Heart left ventricle (tissue), 16 donors: ENCODE measurements around the gene AMFR. TPM values are rescaled to one million over a fixed set of nuclear protein-coding genes. Genes with fewer than 3 reads are reported as not detected.

Experiments
- ATAC-seq, 4 donors: fragments of 200-7000 bp; cut with Tn5 transposase; one replicate each; pipeline ENCODE4 v1.9.1; 2020 to 2022; ENCODE audit warnings: moderate library complexity in 4 of 4, mild to moderate bottlenecking in 3 of 4, moderate number of reproducible peaks in 1 of 4
- DNase-seq, 5 donors: peaks; one replicate each; pipeline ENCODE4 v3.0.0-alpha.2; 2020
- H3K27ac ChIP-seq, 12 donors: fragments of 200-600 bp; sonication (generic) in 4 of 12; one replicate each; pipeline versions ENCODE4 v1.5.0 to v1.8.0; 2016 to 2022; ENCODE audit warnings: mild to moderate bottlenecking in 2 of 12
- H3K27me3 ChIP-seq, 9 donors: fragments of 200-600 bp; sonication (generic) in 2 of 9; one replicate each; pipeline versions ENCODE4 v1.5.1 to v1.8.0; 2016 to 2022; ENCODE audit warnings: mild to moderate bottlenecking in 3 of 9
- H3K36me3 ChIP-seq, 9 donors: fragments of 200-600 bp; sonication (generic) in 2 of 9; one replicate each; pipeline versions ENCODE4 v1.5.0 to v1.8.0; 2018 to 2022; ENCODE audit warnings: mild to moderate bottlenecking in 2 of 9
- H3K4me1 ChIP-seq, 12 donors: fragments of 200-600 bp; sonication (generic) in 4 of 12; one replicate each; pipeline versions ENCODE4 v1.5.0 to v1.8.0; 2016 to 2022; ENCODE audit warnings: mild to moderate bottlenecking in 3 of 12
- H3K4me3 ChIP-seq, 12 donors: fragments of 200-600 bp; sonication (generic) in 4 of 12; one replicate each; pipeline versions ENCODE4 v1.5.0 to v1.8.0; 2017 to 2022; ENCODE audit warnings: mild to moderate bottlenecking in 9 of 12, moderate library complexity in 4 of 12
- H3K9me3 ChIP-seq, 12 donors: fragments of 200-600 bp; sonication (generic) in 4 of 12; one replicate each; pipeline versions ENCODE4 v1.5.0 to v1.8.0; 2016 to 2022; ENCODE audit warnings: mild to moderate bottlenecking in 1 of 12
- CTCF ChIP-seq, 12 donors: fragments of 200-600 bp; sonication (generic) in 4 of 12; IDR thresholded peaks; one replicate each; pipeline versions ENCODE4 v1.5.0 to v1.8.0; 2018 to 2022; ENCODE audit warnings: antibody characterized with exemption in 12 of 12, mild to moderate bottlenecking in 5 of 12
- POLR2A ChIP-seq, 2 donors: fragments of 450-650 bp; IDR thresholded peaks; one replicate each; pipeline ENCODE4 v1.6.1; 2017; ENCODE audit warnings: antibody characterized with exemption in 2 of 2, mild to moderate bottlenecking in 2 of 2, moderate library complexity in 2 of 2
- WGBS, 4 donors: extraction: QIAGEN DNeasy Blood & Tissue Kit in 2 of 4; methylation state at CpG; one replicate each; pipeline versions ENCODE4 v1.1.5 to v1.1.7; 2013 to 2018; 5-methylcytosine and 5-hydroxymethylcytosine counted together
- intact Hi-C, 10 donors: fragments of 100-400 bp; cut with DNase I; formaldehyde crosslinking; loops; one replicate each; pipeline versions ENCODE4 v1.11.1 to v1.14.2; 2022
- polyA plus RNA-seq, 2 donors: library from polyadenylated mRNA; stranded (reverse); fragments of 200-250 nt; gene quantifications; one replicate each; pipeline ENCODE4 v1.2.3, GENCODE V29; 2013
- total RNA-seq, 9 donors: library from RNA; depleted of rRNA in 2 of 9; stranded (reverse); fragments of >200 nt in 2 of 9; fragmentation: NEBNext Ultra II Directional in 3 of 9; extraction: Animal tissue kit (Norgen Biotek cat#: 25700) in 3 of 9; gene quantifications; one replicate each; pipeline versions ENCODE4 v1.1.0 to v1.2.4, GENCODE V29; 2016 to 2023
- donor health status: ischemic (EF 13 %, LVEDD 7.1; RV severe dilation, severe dysfunction).
- donor health status: healthy with polysubstance abuse.
- donor health status: DM: no; HTN: yes; CAD: no.
- donor health status: DM: no; HTN: no; CAD: no.
- donor health status: ischemic (EF 25% LVEDD 6.9; RV normal size, moderate dysfunction).
- donor health status: ischemic (EF 25% LVEDD 5.7; RV mildly dilated, moderate dysfunction).
- donor health status: healthy.
- donor health status: DM: yes; HTN: yes; CAD: no.
- donor health status: ischemic (EF 35%, LVEDD 5.7; RV mildly dilated, moderate dysfunction).
- donor health status: nonischemic (EF 11% LVEDD 7.7; RV severe dilation, severe dysfunction).
- donor health status: DM: yes; HTN: yes; CAD: no.
- donor health status: PGD.
- donor health status: ischemic (EF 29% LVEDD 5.4; RV normal size, mild dysfunction).
- donor health status: nonischemic (EF 23%, LVEDD 6.1; RV moderate dilation, normal function).

The AMFR gene
- total and polyA plus RNA-seq, 11 donors, result 26.4 to 146 (median 84.8) TPM

- H3K4me3 ChIP-seq, result no peak overlapping the region
- intact Hi-C loops, result no loop called here
- WGBS, 4 donors, result 58 to 87% (median 73%) methylated on average over 2 of the region's 2 CpGs
- no peaks in the 10 kb centered on the region for H3K9me3 ChIP-seq
- no peak for DNase-seq
- peaks cover 0 to 99% (median 95%) of the 10 kb centered on the region in 9 donors for H3K36me3 ChIP-seq
- no peaks in the 10 kb centered on the region for H3K4me1 ChIP-seq
- TF ChIP-seq CTCF (IDR thresholded peaks at IDR 0.05) (no peak), POLR2A (IDR thresholded peaks at IDR 0.05) (no peak)
- H3K27ac ChIP-seq, result no peak overlapping the region
- no peak for ATAC-seq
- no peaks in the 10 kb centered on the region for H3K27me3 ChIP-seq
These were observed 34.8 kb upstream of the AMFR start for GRCh38 chr16:56460101-56460500.

DNA sequence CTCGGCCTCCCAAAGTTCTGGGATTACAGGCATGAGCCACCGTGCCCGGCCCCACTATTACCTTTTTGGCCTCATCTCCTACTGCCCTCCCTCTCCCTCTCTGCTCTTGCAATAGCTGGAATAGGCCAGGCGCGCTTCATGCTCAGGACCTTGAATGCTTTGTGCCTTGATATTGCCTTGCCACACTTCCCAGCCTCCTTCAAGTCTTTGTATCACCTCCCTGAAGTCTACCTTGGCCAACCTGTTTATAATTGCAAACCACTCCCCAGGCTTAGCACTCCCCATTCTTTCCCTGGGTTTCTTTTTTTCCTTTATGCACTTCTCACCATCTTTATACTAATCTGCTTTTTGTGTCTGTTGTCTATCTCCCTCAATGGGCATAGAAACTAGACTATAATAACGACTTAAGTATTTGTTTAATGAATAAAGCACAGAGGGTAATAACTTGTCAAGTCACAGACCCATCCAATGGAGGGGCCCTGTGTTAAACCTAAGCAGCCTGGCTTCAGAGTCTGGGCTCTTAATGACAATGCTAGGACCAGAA lies 32.7 kb upstream of the AMFR start:
- ATAC-seq (no peak), DNase-seq (no peak)
- Histone ChIP-seq H3K27ac (no peak overlapping the region), H3K4me1 (peaks cover 0 to 6% (median 2%) of the 10 kb centered on the region in 12 donors), H3K36me3 (peaks cover 0 to 99% (median 96%) of the 10 kb centered on the region in 9 donors), H3K27me3 (no peaks in the 10 kb centered on the region), H3K9me3 (no peaks in the 10 kb centered on the region), H3K4me3 (no peak overlapping the region)
- TF ChIP-seq POLR2A (IDR thresholded peaks at IDR 0.05) (no peak), CTCF (IDR thresholded peaks at IDR 0.05) (no peak)
- WGBS, 4 donors, result 92 to 95% (median 95%) methylated on average over 6 of the region's 6 CpGs
- intact Hi-C loops, result no loop called here

- TF ChIP-seq POLR2A (IDR thresholded peaks at IDR 0.05), result no peak
- no peak for TF ChIP-seq CTCF (IDR thresholded peaks at IDR 0.05)
- H3K36me3 ChIP-seq, result peaks cover 0 to 48% (median 41%) of the 10 kb centered on the region in 9 donors
- no peaks in the 10 kb centered on the region for H3K27me3 ChIP-seq
- peak overlapping the region; percentile 65 to 98 (median 88) for H3K4me3 ChIP-seq
- H3K4me1 ChIP-seq, result peaks cover 0 to 48% (median 36%) of the 10 kb centered on the region in 12 donors
- peak; percentile 60 to 76 (median 69) for ATAC-seq
- peak overlapping the region; percentile 35 to 90 (median 86) for H3K27ac ChIP-seq
- no peaks in the 10 kb centered on the region for H3K9me3 ChIP-seq
- intact Hi-C loops, result no loop called here
- 5 to 10% (median 6%) methylated on average over 25 to 31 of the region's 31 CpGs for WGBS, 4 donors
- peak in 4 of 5 donors; percentile 41 to 71 (median 46) for DNase-seq
These were observed 26.7 kb upstream of the AMFR start for GRCh38 chr16:56451753-56452689.
